ENCODE results near the gene SPDYE4.

Gene SPDYE4

DNA sequence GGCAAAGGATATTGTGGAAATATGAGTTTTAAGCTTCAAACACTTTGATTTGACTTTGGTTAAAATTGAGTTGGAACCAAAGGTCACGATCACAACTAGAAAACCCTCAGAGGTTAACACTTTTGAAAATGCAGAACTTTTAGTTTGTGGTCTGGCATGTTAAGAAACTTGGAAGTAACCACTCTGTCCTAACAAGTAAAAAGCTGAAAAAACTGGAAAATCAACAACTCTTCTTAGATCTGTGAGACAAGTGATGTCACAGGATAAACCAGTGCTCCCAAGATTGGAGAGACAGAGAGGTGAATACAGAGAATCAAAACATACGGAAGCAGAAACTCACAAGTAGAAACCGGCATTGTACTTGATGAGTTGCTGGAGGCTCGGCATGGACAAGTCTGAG, 23.4 kb upstream of the SPDYE4 start:
- TF ChIP-seq CTCF (IDR thresholded peaks at IDR 0.05; ENCODE audit: low read depth, low read length), result no peak
- H3K27ac ChIP-seq, result no peak overlapping the region
- no peak overlapping the region for H3K4me3 ChIP-seq (ENCODE audit: low read depth, low read length)
- H3K27me3 ChIP-seq (ENCODE audit: insufficient read depth, low read depth, severe bottlenecking), result no peaks in the 10 kb centered on the region
- no peaks in the 10 kb centered on the region for H3K36me3 ChIP-seq
- DNase-seq, result no peak
- H3K9me3 ChIP-seq (ENCODE audit: severe bottlenecking), result no peaks in the 10 kb centered on the region

DNA sequence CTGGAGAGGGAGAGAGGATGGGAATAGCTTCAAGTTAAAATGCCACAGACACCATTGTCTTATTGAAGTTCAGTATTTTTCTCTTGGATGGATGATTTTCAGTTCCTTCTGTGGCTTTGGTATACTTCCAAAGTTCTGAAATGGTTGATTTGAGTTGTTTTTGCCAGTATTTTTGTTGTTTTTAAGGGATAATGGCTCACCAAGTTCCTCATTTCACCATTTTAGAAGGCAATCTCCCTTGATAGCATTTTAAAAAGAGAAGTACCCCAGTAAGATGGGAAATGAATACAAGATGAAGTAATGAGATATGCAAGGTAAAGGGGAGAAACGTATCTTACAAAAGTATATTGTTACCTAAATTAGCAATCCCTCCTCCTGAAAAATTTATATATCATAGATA, 18.5 kb upstream of the SPDYE4 start:
- TF ChIP-seq CTCF (IDR thresholded peaks at IDR 0.05; ENCODE audit: low read depth, low read length), result no peak
- Histone ChIP-seq H3K27me3 (ENCODE audit: insufficient read depth, low read depth, severe bottlenecking) (no peaks in the 10 kb centered on the region), H3K4me3 (ENCODE audit: low read depth, low read length) (no peak overlapping the region), H3K9me3 (ENCODE audit: severe bottlenecking) (no peaks in the 10 kb centered on the region), H3K27ac (no peak overlapping the region), H3K36me3 (no peaks in the 10 kb centered on the region)
- no peak for DNase-seq

GRCh38 chr17:8776248-8776647, 17.9 kb upstream of the SPDYE4 start:
- no peaks in the 10 kb centered on the region for H3K9me3 ChIP-seq (ENCODE audit: severe bottlenecking)
- DNase-seq, result no peak
- no peak for TF ChIP-seq CTCF (IDR thresholded peaks at IDR 0.05; ENCODE audit: low read depth, low read length)

GRCh38 chr17:8766731-8767130, 8.4 kb upstream of the SPDYE4 start:
- Histone ChIP-seq H3K9me3 (ENCODE audit: severe bottlenecking) (no peaks in the 10 kb centered on the region), H3K27me3 (ENCODE audit: insufficient read depth, low read depth, severe bottlenecking) (no peaks in the 10 kb centered on the region), H3K27ac (no peak overlapping the region), H3K4me3 (ENCODE audit: low read depth, low read length) (no peak overlapping the region), H3K36me3 (no peaks in the 10 kb centered on the region)
- TF ChIP-seq CTCF (IDR thresholded peaks at IDR 0.05; ENCODE audit: low read depth, low read length), result no peak
- DNase-seq, result no peak

More at GRCh38 chr17:8776248-8776647, 17.9 kb upstream of the SPDYE4 start:
- Histone ChIP-seq H3K36me3 (no peaks in the 10 kb centered on the region), H3K4me3 (ENCODE audit: low read depth, low read length) (no peak overlapping the region), H3K27ac (no peak overlapping the region), H3K27me3 (ENCODE audit: insufficient read depth, low read depth, severe bottlenecking) (no peaks in the 10 kb centered on the region)

DNA sequence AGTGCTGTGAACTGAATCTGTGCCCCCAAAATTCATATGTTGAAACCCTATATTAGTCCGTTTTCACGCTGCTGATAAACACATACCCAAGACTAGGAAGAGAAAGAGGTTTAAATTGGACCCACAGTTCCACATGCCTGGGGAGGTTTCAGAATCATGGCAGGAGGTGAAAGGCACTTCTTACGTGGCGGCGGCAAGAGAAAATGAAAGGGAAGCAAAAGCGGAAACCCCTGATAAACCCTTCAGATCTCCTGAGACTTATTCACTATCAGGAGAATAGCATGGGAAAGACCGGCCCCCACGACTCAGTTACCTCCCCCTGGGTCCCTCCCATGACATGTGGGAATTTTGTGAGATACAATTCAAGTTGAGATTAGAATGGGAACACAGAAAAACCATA, 3.7 kb upstream of the SPDYE4 start:
- Histone ChIP-seq H3K4me3 (ENCODE audit: low read depth, low read length) (no peak overlapping the region), H3K36me3 (no peaks in the 10 kb centered on the region), H3K27ac (no peak overlapping the region), H3K9me3 (ENCODE audit: severe bottlenecking) (no peaks in the 10 kb centered on the region), H3K27me3 (ENCODE audit: insufficient read depth, low read depth, severe bottlenecking) (no peaks in the 10 kb centered on the region)
- DNase-seq, result no peak
- TF ChIP-seq CTCF (IDR thresholded peaks at IDR 0.05; ENCODE audit: low read depth, low read length), result no peak

GRCh38 chr17:8757189-8757588, 1.2 kb downstream of the SPDYE4 start:
- Histone ChIP-seq H3K4me3 (ENCODE audit: low read depth, low read length) (no peak overlapping the region), H3K27ac (no peak overlapping the region), H3K36me3 (no peaks in the 10 kb centered on the region), H3K9me3 (ENCODE audit: severe bottlenecking) (no peaks in the 10 kb centered on the region), H3K27me3 (ENCODE audit: insufficient read depth, low read depth, severe bottlenecking) (no peaks in the 10 kb centered on the region)
- no peak for TF ChIP-seq CTCF (IDR thresholded peaks at IDR 0.05; ENCODE audit: low read depth, low read length)
- no peak for DNase-seq

All from WERI-Rb-1 (cell line).